Lung (tissue), 12 donors: ENCODE measurements around the gene SLFN11. TPM values are rescaled to one million over a fixed set of nuclear protein-coding genes. Genes with fewer than 3 reads are reported as not detected.
A peak's percentile ranks its signal among the peaks of the same experiment; 100 is the strongest.

Experiments used
- ATAC-seq: fragments of 200-7000 bp; cut with Tn5 transposase; one replicate; pipeline ENCODE4 v1.9.1; 2020; ENCODE audit warnings: moderate number of reproducible peaks; ENCODE audit not compliant: insufficient read depth, low FRiP score
- DNase-seq, 3 donors: peaks; one replicate each; pipeline ENCODE4 v3.0.0-alpha.2; 2013 to 2017
- H3K27ac ChIP-seq, 2 donors: one replicate each; pipeline ENCODE4 v1.5.1; 2013; ENCODE audit warnings: mild to moderate bottlenecking in 2 of 2, moderate library complexity in 2 of 2, control low read depth in 1 of 2, inconsistent platforms in 1 of 2, low read depth in 1 of 2, low read length in 1 of 2
- H3K27me3 ChIP-seq, 3 donors: one replicate each; pipeline ENCODE4 v1.5.1; 2013; ENCODE audit warnings: low read length in 2 of 3; ENCODE audit not compliant: control insufficient read depth in 3 of 3, insufficient read depth in 3 of 3
- H3K36me3 ChIP-seq, 4 donors: one replicate each; pipeline ENCODE4 v1.5.1; 2013; ENCODE audit warnings: low read length in 4 of 4, mild to moderate bottlenecking in 1 of 4, moderate library complexity in 1 of 4; ENCODE audit not compliant: control insufficient read depth in 4 of 4, insufficient read depth in 4 of 4
- H3K4me1 ChIP-seq, 5 donors: one replicate each; pipeline ENCODE4 v1.5.1; 2013; ENCODE audit warnings: low read length in 5 of 5, mild to moderate bottlenecking in 2 of 5, moderate library complexity in 1 of 5; ENCODE audit not compliant: control insufficient read depth in 5 of 5, insufficient read depth in 5 of 5
- H3K4me3 ChIP-seq: one replicate; pipeline ENCODE4 v1.5.1; 2013; ENCODE audit warnings: mild to moderate bottlenecking, control low read depth, moderate library complexity
- H3K9ac ChIP-seq, 2 donors: one replicate each; pipeline ENCODE4 v1.5.1; 2013; ENCODE audit warnings: low read length in 2 of 2, control low read depth in 1 of 2; ENCODE audit not compliant: insufficient read depth in 1 of 2
- H3K9me3 ChIP-seq, 4 donors: one replicate each; pipeline ENCODE4 v1.5.1; 2013; ENCODE audit warnings: low read length in 3 of 4, mild to moderate bottlenecking in 1 of 4, moderate library complexity in 1 of 4; ENCODE audit not compliant: control insufficient read depth in 4 of 4, insufficient read depth in 3 of 4
- CTCF ChIP-seq: IDR thresholded peaks from 2 replicates; pipeline ENCODE4 v1.5.1; 2012; ENCODE audit warnings: mild to moderate bottlenecking; ENCODE audit errors: control extremely low read depth, extremely low read depth
- WGBS, 2 donors: extraction: QIAGEN DNeasy Blood & Tissue Kit; methylation state at CpG; one replicate each; pipeline ENCODE4 v1.1.7; 2013; 5-methylcytosine and 5-hydroxymethylcytosine counted together
- polyA plus RNA-seq, 2 donors: library from polyadenylated mRNA; stranded (reverse); fragments of 200-250 nt; gene quantifications; one replicate each; pipeline ENCODE4 v1.2.1, GENCODE V29; 2013
- total RNA-seq, 2 donors: library from RNA; depleted of rRNA in 1 of 2; stranded (reverse); fragments of >200 nt in 1 of 2; gene quantifications; one replicate each; pipeline ENCODE4 v1.2.1, GENCODE V29; 2014 to 2021
- donor health status: control.
- donor health status: control.
- donor health status: Bipolar disorder and iron deficiency.
- donor health status: healthy.
- donor health status: DM: yes; HTN: yes; CAD: no.

SLFN11 gene
- total and polyA plus RNA-seq, 4 donors = 12.1 to 66.0 (median 17.9) TPM

GRCh38 chr17:35352284-35352683 lies 21.1 kb downstream of the SLFN11 start:
- 86 to 92% methylated on average over 6 of the region's 6 CpGs for WGBS, 2 donors

GRCh38 chr17:35350493-35350892 lies 22.9 kb downstream of the SLFN11 start:
- peaks cover 0 to 12% (median 0%) of the 10 kb centered on the region in 5 donors for H3K4me1 ChIP-seq
- H3K9ac ChIP-seq = no peak overlapping the region
- WGBS, 2 donors = 82 to 89% methylated on average over 1 of the region's 1 CpG
- DNase-seq (no peak), ATAC-seq (no peak)
- H3K9me3 ChIP-seq = no peaks in the 10 kb centered on the region
- no peak overlapping the region for H3K4me3 ChIP-seq
- no peak for TF ChIP-seq CTCF
- H3K27ac ChIP-seq = no peak overlapping the region
- peaks cover 0 to 44% (median 8%) of the 10 kb centered on the region in 3 donors for H3K27me3 ChIP-seq
- H3K36me3 ChIP-seq = peaks cover 0 to 9% (median 0%) of the 10 kb centered on the region in 4 donors

More at GRCh38 chr17:35352284-35352683, 21.1 kb downstream of the SLFN11 start:
- Histone ChIP-seq H3K27ac (no peak overlapping the region), H3K36me3 (peaks cover 0 to 9% (median 0%) of the 10 kb centered on the region in 4 donors), H3K27me3 (peaks cover 0 to 38% (median 2%) of the 10 kb centered on the region in 3 donors), H3K9ac (no peak overlapping the region), H3K4me1 (peaks cover 0 to 2% (median 0%) of the 10 kb centered on the region in 5 donors), H3K4me3 (no peak overlapping the region), H3K9me3 (no peaks in the 10 kb centered on the region)
- ATAC-seq (no peak), DNase-seq (no peak)
- no peak for TF ChIP-seq CTCF

- WGBS, 2 donors = 5 to 6% methylated on average over 40 of the region's 40 CpGs
- Histone ChIP-seq H3K27ac (peak overlapping the region; percentile 72 to 87), H3K4me1 (peaks cover 0 to 12% (median 0%) of the 10 kb centered on the region in 5 donors), H3K27me3 (peaks cover 0 to 56% (median 30%) of the 10 kb centered on the region in 3 donors), H3K9ac (peak overlapping the region in 1 of 2 donors; percentile 57), H3K36me3 (peaks cover 0 to 1% (median 0%) of the 10 kb centered on the region in 4 donors), H3K9me3 (peaks cover 0 to 5% (median 0%) of the 10 kb centered on the region in 4 donors), H3K4me3 (peak overlapping the region; percentile 4)
- ATAC-seq (peak; percentile 74), DNase-seq (peak; percentile 52 to 83 (median 58))
- TF ChIP-seq CTCF = no peak
Measured at GRCh38 chr17:35345926-35346771, 27.3 kb downstream of the SLFN11 start.
